Testis (tissue), 3 donors: Measurements from ENCODE around the gene FYN. TPM values are rescaled to one million over a fixed set of nuclear protein-coding genes. Genes with fewer than 3 reads are reported as not detected.
"Not testable (repeated sequence)": the region's sequence is repeated elsewhere in the genome, so short reads cannot be mapped to it uniquely, and the experiment has no call there.

Source experiments
- DNase-seq: peaks from one replicate; pipeline ENCODE4 v3.0.0-alpha.2; 2019
- H3K27ac ChIP-seq, 2 donors: fragments of 200-600 bp; sonication (generic); one replicate each; pipeline ENCODE4 v1.5.1; 2019
- H3K27me3 ChIP-seq: fragments of 200-600 bp; sonication (generic); one replicate; pipeline ENCODE4 v1.5.1; 2019
- H3K36me3 ChIP-seq: fragments of 200-600 bp; sonication (generic); one replicate; pipeline ENCODE4 v1.5.1; 2017; ENCODE audit warnings: low read depth; ENCODE audit errors: missing control alignments
- H3K4me1 ChIP-seq: fragments of 200-600 bp; sonication (generic); one replicate; pipeline ENCODE4 v1.5.1; 2019
- H3K4me3 ChIP-seq, 2 donors: fragments of 200-600 bp; sonication (generic); one replicate each; pipeline ENCODE4 v1.5.1; 2017 to 2019
- H3K9me3 ChIP-seq: fragments of 200-600 bp; sonication (generic); one replicate; pipeline ENCODE4 v1.5.1; 2017
- POLR2A ChIP-seq: fragments of 450-650 bp; IDR thresholded peaks from one replicate; pipeline ENCODE4 v1.6.1; 2017; ENCODE audit warnings: antibody characterized with exemption, mild to moderate bottlenecking, moderate library complexity
- WGBS, 2 donors: methylation state at CpG; one replicate each; pipeline ENCODE4 v1.1.5; 2018; 5-methylcytosine and 5-hydroxymethylcytosine counted together
- intact Hi-C: fragments of 100-400 bp; cut with DNase I; formaldehyde crosslinking; loops from one replicate; pipeline ENCODE4 v1.15.1; 2023; ENCODE audit warnings: low total_unique reads
- polyA plus RNA-seq: library from polyadenylated mRNA; stranded (reverse); fragments of 350-450 nt; fragmentation: Illumina TruSeq; extraction: RNeasy Lipid Tissue Mini Kit (QIAGEN cat#74804); gene quantifications from one replicate; pipeline ENCODE4 v1.2.3, GENCODE V29; 2014; ENCODE audit warnings: low read depth, low replicate concordance; ENCODE audit not compliant: insufficient read depth
- total RNA-seq, 2 donors: library from RNA; depleted of rRNA; stranded (reverse); fragments of >200 nt; gene quantifications; one replicate each; pipeline ENCODE4 v1.2.3, GENCODE V29; 2016
- TF ChIP-seq, protein P1 (sequence below), 3 experiments: fragments of 450-650 bp in 2 of 3; fragments of 200-600 bp in 1 of 3; sonication (generic) in 1 of 3; IDR thresholded peaks; one replicate each; pipeline ENCODE4 v1.5.1; 2016 to 2019; ENCODE audit warnings: antibody characterized with exemption in 3 of 3, mild to moderate bottlenecking in 2 of 3, moderate library complexity in 1 of 3

The FYN gene
- total and polyA plus RNA-seq, 3 donors from 2014 or later, result 74.0 to 145 (median 104) TPM

DNA sequence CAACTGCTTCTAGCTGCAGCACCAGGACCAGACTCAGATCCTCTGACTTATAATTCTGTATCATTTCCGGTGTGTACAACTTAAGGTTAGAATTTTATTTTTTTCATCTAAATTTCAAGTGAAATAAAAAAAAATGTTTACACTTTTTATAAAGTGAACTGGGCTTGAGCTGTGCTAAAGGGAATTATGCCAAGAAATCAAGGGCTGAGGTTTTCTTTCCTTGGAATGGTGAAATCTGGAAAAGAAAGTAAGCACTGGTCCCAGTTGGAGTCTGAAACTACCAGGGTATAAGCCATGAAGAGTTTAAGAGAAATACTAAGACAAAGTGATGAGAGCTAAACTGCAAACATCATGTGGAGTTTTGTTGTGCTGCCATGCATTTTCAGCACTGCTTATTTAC is 21.7 kb upstream of the FYN start:
- Histone ChIP-seq H3K4me3 (no peak overlapping the region), H3K27ac (no peak overlapping the region), H3K36me3 (no peaks in the 10 kb centered on the region), H3K9me3 (no peaks in the 10 kb centered on the region), H3K4me1 (no peaks in the 10 kb centered on the region), H3K27me3 (no peaks in the 10 kb centered on the region)
- intact Hi-C loops, result no loop called here
- DNase-seq, result no peak
- TF ChIP-seq, protein P1, sequence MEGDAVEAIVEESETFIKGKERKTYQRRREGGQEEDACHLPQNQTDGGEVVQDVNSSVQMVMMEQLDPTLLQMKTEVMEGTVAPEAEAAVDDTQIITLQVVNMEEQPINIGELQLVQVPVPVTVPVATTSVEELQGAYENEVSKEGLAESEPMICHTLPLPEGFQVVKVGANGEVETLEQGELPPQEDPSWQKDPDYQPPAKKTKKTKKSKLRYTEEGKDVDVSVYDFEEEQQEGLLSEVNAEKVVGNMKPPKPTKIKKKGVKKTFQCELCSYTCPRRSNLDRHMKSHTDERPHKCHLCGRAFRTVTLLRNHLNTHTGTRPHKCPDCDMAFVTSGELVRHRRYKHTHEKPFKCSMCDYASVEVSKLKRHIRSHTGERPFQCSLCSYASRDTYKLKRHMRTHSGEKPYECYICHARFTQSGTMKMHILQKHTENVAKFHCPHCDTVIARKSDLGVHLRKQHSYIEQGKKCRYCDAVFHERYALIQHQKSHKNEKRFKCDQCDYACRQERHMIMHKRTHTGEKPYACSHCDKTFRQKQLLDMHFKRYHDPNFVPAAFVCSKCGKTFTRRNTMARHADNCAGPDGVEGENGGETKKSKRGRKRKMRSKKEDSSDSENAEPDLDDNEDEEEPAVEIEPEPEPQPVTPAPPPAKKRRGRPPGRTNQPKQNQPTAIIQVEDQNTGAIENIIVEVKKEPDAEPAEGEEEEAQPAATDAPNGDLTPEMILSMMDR (IDR thresholded peaks at IDR 0.05), result no peak
- no peak for TF ChIP-seq POLR2A
- WGBS, 2 donors, result 86 to 89% methylated on average over 1 of the region's 1 CpG

- Histone ChIP-seq H3K27ac (no peak overlapping the region), H3K4me1 (peaks cover 3% of the 10 kb centered on the region), H3K4me3 (no peak overlapping the region), H3K36me3 (no peaks in the 10 kb centered on the region), H3K9me3 (no peaks in the 10 kb centered on the region), H3K27me3 (no peaks in the 10 kb centered on the region)
- intact Hi-C loops, result no loop called here
- 79 to 99% methylated on average over 2 of the region's 2 CpGs for WGBS, 2 donors
- DNase-seq, result no peak
- TF ChIP-seq, protein P1 (IDR thresholded peaks at IDR 0.05), result no peak
- TF ChIP-seq POLR2A, result no peak
These were observed 21.0 kb upstream of the FYN start for GRCh38 chr6:111894272-111894671.

- no peak for TF ChIP-seq POLR2A
- intact Hi-C loops, result no loop called here
- Histone ChIP-seq H3K4me1 (peaks cover 5% of the 10 kb centered on the region), H3K27me3 (no peaks in the 10 kb centered on the region), H3K36me3 (no peaks in the 10 kb centered on the region), H3K27ac (no peak overlapping the region), H3K9me3 (no peaks in the 10 kb centered on the region), H3K4me3 (no peak overlapping the region)
- DNase-seq, result no peak
- 74 to 82% methylated on average over 4 of the region's 4 CpGs for WGBS, 2 donors
These were observed 19.2 kb upstream of the FYN start for GRCh38 chr6:111892431-111892830.

- Histone ChIP-seq H3K36me3 (no peaks in the 10 kb centered on the region), H3K27ac (no peak overlapping the region), H3K4me1 (peaks cover 5% of the 10 kb centered on the region), H3K9me3 (no peaks in the 10 kb centered on the region), H3K4me3 (no peak overlapping the region), H3K27me3 (no peaks in the 10 kb centered on the region)
- DNase-seq, result no peak
- TF ChIP-seq POLR2A, result no peak
- TF ChIP-seq, protein P1 (IDR thresholded peaks at IDR 0.05), result no peak
- intact Hi-C loops, result no loop called here
These were observed 17.7 kb upstream of the FYN start for GRCh38 chr6:111890988-111891387.

GRCh38 chr6:111888928-111889695 is 15.9 kb upstream of the FYN start:
- Histone ChIP-seq H3K4me3 (no peak overlapping the region), H3K36me3 (no peaks in the 10 kb centered on the region), H3K4me1 (peaks cover 5% of the 10 kb centered on the region), H3K27ac (no peak overlapping the region), H3K9me3 (no peaks in the 10 kb centered on the region), H3K27me3 (no peaks in the 10 kb centered on the region)
- TF ChIP-seq, protein P1 (IDR thresholded peaks at IDR 0.05), result no peak
- TF ChIP-seq POLR2A, result no peak
- WGBS, 2 donors, result 11 to 17% methylated on average over 10 of the region's 10 CpGs
- DNase-seq, result peak; percentile 30
- intact Hi-C loops, result no loop called here

GRCh38 chr6:111886793-111887192 is 13.5 kb upstream of the FYN start:
- DNase-seq, intact Hi-C loops, H3K9me3 ChIP-seq, H3K27ac ChIP-seq, H3K27me3 ChIP-seq, H3K4me3 ChIP-seq, H3K4me1 ChIP-seq, H3K36me3 ChIP-seq: not testable (repeated sequence)
- WGBS, 2 donors, result 92 to 99% methylated on average over 2 of the region's 2 CpGs
